Endodermal cell (in vitro differentiated cells): ENCODE results near the gene DOK1. TPM values are rescaled to one million over a fixed set of nuclear protein-coding genes. Genes with fewer than 3 reads are reported as not detected.

Experiments
- DNase-seq: peaks from one replicate; pipeline ENCODE4 v3.0.0-alpha.2; 2017
- H3K27ac ChIP-seq: 2 replicates; pipeline ENCODE4 v1.5.1; 2013; ENCODE audit warnings: mild to moderate bottlenecking, low read depth, low read length, moderate library complexity
- H3K27me3 ChIP-seq: 2 replicates; pipeline ENCODE4 v1.6.1; 2013; ENCODE audit warnings: mild to moderate bottlenecking, low read length, moderate library complexity; ENCODE audit not compliant: insufficient read depth, control insufficient read depth, poor library complexity, severe bottlenecking
- H3K36me3 ChIP-seq: 2 replicates; pipeline ENCODE4 v1.7.0; 2013; ENCODE audit warnings: mild to moderate bottlenecking, low read length, moderate library complexity; ENCODE audit not compliant: control insufficient read depth, insufficient read depth
- H3K4me1 ChIP-seq: one replicate; pipeline ENCODE4 v1.7.0; 2013; ENCODE audit warnings: low read length; ENCODE audit not compliant: control insufficient read depth, insufficient read depth
- H3K4me3 ChIP-seq: 2 replicates; pipeline ENCODE4 v1.5.1; 2013; ENCODE audit warnings: mild to moderate bottlenecking, low read length, moderate library complexity
- H3K9ac ChIP-seq: 2 replicates; pipeline ENCODE4 v1.6.1; 2013; ENCODE audit warnings: mild to moderate bottlenecking, low read length, moderate library complexity; ENCODE audit not compliant: poor library complexity, severe bottlenecking; ENCODE audit errors: extremely low read depth
- H3K9me3 ChIP-seq: 2 replicates; pipeline ENCODE4 v1.6.1; 2013; ENCODE audit warnings: mild to moderate bottlenecking, low read length, moderate library complexity; ENCODE audit not compliant: control insufficient read depth
- H3K27ac Mint-ChIP-seq: 2 replicates; pipeline ENCODE4 v1.8.0; 2020; ENCODE audit warnings: mixed read lengths
- H3K27me3 Mint-ChIP-seq: 2 replicates; pipeline ENCODE4 v1.8.0; 2021; ENCODE audit warnings: mild to moderate bottlenecking, mixed read lengths; ENCODE audit not compliant: insufficient read depth
- H3K36me3 Mint-ChIP-seq: 2 replicates; pipeline ENCODE4 v1.8.0; 2020; ENCODE audit warnings: low read depth, mixed read lengths
- H3K4me1 Mint-ChIP-seq: 2 replicates; pipeline ENCODE4 v1.8.0; 2020; ENCODE audit warnings: mixed read lengths
- H3K4me3 Mint-ChIP-seq: 2 replicates; pipeline ENCODE4 v1.8.0; 2020; ENCODE audit warnings: mild to moderate bottlenecking, moderate library complexity, mixed read lengths
- H3K9me3 Mint-ChIP-seq: 2 replicates; pipeline ENCODE4 v1.8.0; 2020; ENCODE audit warnings: mild to moderate bottlenecking, mixed read lengths
- CTCF ChIP-seq: fragments of 200-600 bp; sonication (generic); conservative IDR thresholded peaks from 2 replicates; pipeline ENCODE4 v1.5.0; 2021; ENCODE audit warnings: antibody characterized with exemption, mild to moderate bottlenecking
- WGBS, 2 experiments: methylation state at CpG; one replicate each; pipeline versions ENCODE4 v1.1.5 to v1.1.7; 2013; ENCODE audit warnings: missing lambda C conversion rate in 2 of 2, mixed read lengths in 1 of 2; ENCODE audit not compliant: insufficient coverage in 1 of 2, insufficient read length in 1 of 2; 5-methylcytosine and 5-hydroxymethylcytosine counted together
- total RNA-seq, 2 donors: library from RNA; stranded (reverse); fragmentation: NEBNext Ultra II Directional in 1 of 2; extraction: Animal tissue kit (Norgen Biotek cat#: 25700) in 1 of 2; gene quantifications; 2 replicates in 1 of 2; 3 replicates in 1 of 2; pipeline ENCODE4 v1.2.1, GENCODE V29; 2021

DOK1 gene
- total RNA-seq, 2 donors from 2014 or later: 12.9 to 15.1 TPM

GRCh38 chr2:74514368-74515270, 39.9 kb upstream of the DOK1 start, which contains the start of gene TLX2:
Gene TLX2, plus strand, starts transcription at chr2:74514450. Its CDS starts 357 bp downstream, at chr2:74514807.
- Mint-ChIP-seq H3K4me1 (peaks cover 9% of the 10 kb centered on the region), H3K4me3 (peak within 1 kb of the TSS; percentile 44), H3K27me3 (peaks cover 96% of the 10 kb centered on the region), H3K9me3 (peaks cover 9% of the 10 kb centered on the region), H3K36me3 (peaks cover 2% of the 10 kb centered on the region), H3K27ac (no peak within 1 kb of the TSS)
- peaks cover 100% of the 10 kb centered on the region for H3K27me3 ChIP-seq
- H3K27ac ChIP-seq: no peak within 1 kb of the TSS
- no peak for TF ChIP-seq CTCF
- no peak within 1 kb of the TSS for H3K4me3 ChIP-seq
- WGBS, 2 experiments: 3 to 5% methylated on average over 16 to 82 of the region's 82 CpGs
- peaks cover 3% of the 10 kb centered on the region for H3K4me1 ChIP-seq
- peaks cover 9% of the 10 kb centered on the region for H3K9me3 ChIP-seq
- H3K36me3 ChIP-seq: no peaks in the 10 kb centered on the region
- DNase-seq: peak; percentile 76
- no peak within 1 kb of the TSS for H3K9ac ChIP-seq

- Mint-ChIP-seq H3K36me3 (peaks cover 2% of the 10 kb centered on the region), H3K4me1 (peaks cover 9% of the 10 kb centered on the region), H3K27me3 (peaks cover 96% of the 10 kb centered on the region), H3K4me3 (peak overlapping the region; percentile 44), H3K27ac (no peak overlapping the region), H3K9me3 (peaks cover 9% of the 10 kb centered on the region)
- no peak overlapping the region for H3K4me3 ChIP-seq
- 7 to 8% methylated on average over 24 to 60 of the region's 60 CpGs for WGBS, 2 experiments
- peaks cover 9% of the 10 kb centered on the region for H3K9me3 ChIP-seq
- H3K27ac ChIP-seq: no peak overlapping the region
- peak; percentile 85 for DNase-seq
- no peak overlapping the region for H3K9ac ChIP-seq
- TF ChIP-seq CTCF: peak; percentile 25
- no peaks in the 10 kb centered on the region for H3K36me3 ChIP-seq
- peaks cover 100% of the 10 kb centered on the region for H3K27me3 ChIP-seq
- H3K4me1 ChIP-seq: peaks cover 3% of the 10 kb centered on the region
Observed at GRCh38 chr2:74515271-74515980, 39.1 kb upstream of the DOK1 start.

GRCh38 chr2:74515981-74516633, 38.4 kb upstream of the DOK1 start:
- H3K9me3 Mint-ChIP-seq: peaks cover 9% of the 10 kb centered on the region
- H3K4me1 ChIP-seq: peaks cover 3% of the 10 kb centered on the region
- peaks cover 100% of the 10 kb centered on the region for H3K27me3 ChIP-seq
- H3K27me3 Mint-ChIP-seq: peaks cover 96% of the 10 kb centered on the region
- peaks cover 9% of the 10 kb centered on the region for H3K9me3 ChIP-seq
- WGBS, 2 experiments: 4 to 11% methylated on average over 32 to 72 of the region's 72 CpGs
- TF ChIP-seq CTCF: no peak
- peaks cover 2% of the 10 kb centered on the region for H3K36me3 Mint-ChIP-seq
- H3K4me3 Mint-ChIP-seq: peak overlapping the region; percentile 44
- no peaks in the 10 kb centered on the region for H3K36me3 ChIP-seq
- H3K4me3 ChIP-seq: no peak overlapping the region
- H3K27ac ChIP-seq: no peak overlapping the region
- H3K9ac ChIP-seq: no peak overlapping the region
- peaks cover 9% of the 10 kb centered on the region for H3K4me1 Mint-ChIP-seq
- DNase-seq: peak; percentile 95
- H3K27ac Mint-ChIP-seq: no peak overlapping the region
